HG03354 (cell line): ENCODE results near the gene TMEM256.
"Not testable (repeated sequence)": the region's sequence is repeated elsewhere in the genome, so short reads cannot be mapped to it uniquely, and the experiment has no call there.

Source experiments
- ATAC-seq: cut with Tn5 transposase; IDR thresholded peaks from one replicate; pipeline ENCODE4 v1.9.1; 2021; ENCODE audit warnings: mild to moderate bottlenecking; ENCODE audit not compliant: unreplicated experiment, poor library complexity, severe bottlenecking

Gene TMEM256

GRCh38 chr17:7391307-7391706 lies 12.6 kb downstream of the TMEM256 start:
- no peak for ATAC-seq

- ATAC-seq = no peak
Measured at GRCh38 chr17:7389924-7390910, 13.7 kb downstream of the TMEM256 start.

DNA sequence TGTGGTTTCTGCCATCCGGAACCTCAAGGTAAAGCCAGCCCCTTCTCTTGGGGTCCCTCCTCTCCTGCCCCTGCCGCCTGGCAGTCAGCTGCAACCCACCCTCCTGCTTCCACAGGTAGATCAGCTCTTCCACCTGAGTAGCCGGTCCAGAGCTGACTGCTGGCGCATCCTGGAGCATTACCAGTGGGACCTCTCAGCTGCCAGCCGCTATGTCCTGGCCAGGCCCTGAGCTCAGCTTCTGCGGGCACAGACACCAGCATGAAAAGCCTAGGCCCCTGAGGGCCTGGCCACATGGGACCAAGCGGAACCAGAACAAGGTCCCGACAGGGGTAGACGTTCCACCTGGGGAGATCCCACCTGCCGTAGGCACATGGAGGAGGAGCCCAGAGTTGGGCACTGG lies 15.0 kb downstream of the TMEM256 start:
- no peak for ATAC-seq

DNA sequence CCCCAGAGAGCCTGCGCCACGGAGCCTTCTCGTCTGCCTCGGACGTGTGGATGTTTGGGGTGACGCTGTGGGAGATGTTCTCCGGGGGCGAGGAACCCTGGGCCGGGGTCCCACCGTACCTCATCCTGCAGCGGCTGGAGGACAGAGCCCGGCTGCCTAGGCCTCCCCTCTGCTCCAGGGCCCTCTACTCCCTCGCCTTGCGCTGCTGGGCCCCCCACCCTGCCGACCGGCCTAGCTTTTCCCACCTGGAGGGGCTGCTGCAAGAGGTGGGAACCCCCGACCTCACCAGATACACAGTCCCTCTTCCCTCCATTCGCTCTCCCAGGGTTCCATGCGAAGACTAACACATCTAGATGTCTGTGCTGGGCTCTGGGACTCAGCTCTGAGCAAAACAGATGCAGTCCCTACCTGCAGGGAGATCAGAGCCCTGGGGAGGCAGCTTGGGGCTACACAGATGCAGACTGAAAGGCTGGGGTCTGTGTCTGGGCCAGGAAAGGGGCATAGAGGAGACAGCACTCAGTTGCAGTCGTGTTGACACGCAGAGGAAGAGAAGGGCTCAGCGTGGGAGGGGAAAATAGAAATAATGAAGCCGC lies 19.3 kb downstream of the TMEM256 start:
- no peak for ATAC-seq

- ATAC-seq = no peak
Measured at GRCh38 chr17:7383742-7384488, 20.0 kb downstream of the TMEM256 start.

- no peak for ATAC-seq
Measured at GRCh38 chr17:7383371-7383741, 20.5 kb downstream of the TMEM256 start.

DNA sequence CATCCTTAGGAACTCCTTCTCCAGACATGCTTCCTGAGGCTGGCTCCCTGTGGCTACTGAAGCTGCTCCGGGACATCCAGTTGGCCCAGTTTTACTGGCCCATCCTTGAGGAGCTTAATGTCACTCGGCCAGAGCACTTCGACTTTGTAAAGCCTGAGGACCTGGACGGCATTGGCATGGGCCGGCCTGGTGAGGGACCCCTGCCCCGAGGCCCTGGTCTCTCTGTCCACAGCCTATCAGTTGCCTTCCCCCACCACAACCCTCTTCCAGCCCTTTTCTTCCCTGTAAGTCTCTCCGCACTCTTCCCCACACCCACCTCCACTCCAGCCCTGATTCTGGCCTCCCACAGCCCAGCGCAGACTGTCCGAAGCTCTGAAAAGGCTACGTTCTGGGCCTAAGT lies 21.0 kb downstream of the TMEM256 start:
- ATAC-seq = no peak

DNA sequence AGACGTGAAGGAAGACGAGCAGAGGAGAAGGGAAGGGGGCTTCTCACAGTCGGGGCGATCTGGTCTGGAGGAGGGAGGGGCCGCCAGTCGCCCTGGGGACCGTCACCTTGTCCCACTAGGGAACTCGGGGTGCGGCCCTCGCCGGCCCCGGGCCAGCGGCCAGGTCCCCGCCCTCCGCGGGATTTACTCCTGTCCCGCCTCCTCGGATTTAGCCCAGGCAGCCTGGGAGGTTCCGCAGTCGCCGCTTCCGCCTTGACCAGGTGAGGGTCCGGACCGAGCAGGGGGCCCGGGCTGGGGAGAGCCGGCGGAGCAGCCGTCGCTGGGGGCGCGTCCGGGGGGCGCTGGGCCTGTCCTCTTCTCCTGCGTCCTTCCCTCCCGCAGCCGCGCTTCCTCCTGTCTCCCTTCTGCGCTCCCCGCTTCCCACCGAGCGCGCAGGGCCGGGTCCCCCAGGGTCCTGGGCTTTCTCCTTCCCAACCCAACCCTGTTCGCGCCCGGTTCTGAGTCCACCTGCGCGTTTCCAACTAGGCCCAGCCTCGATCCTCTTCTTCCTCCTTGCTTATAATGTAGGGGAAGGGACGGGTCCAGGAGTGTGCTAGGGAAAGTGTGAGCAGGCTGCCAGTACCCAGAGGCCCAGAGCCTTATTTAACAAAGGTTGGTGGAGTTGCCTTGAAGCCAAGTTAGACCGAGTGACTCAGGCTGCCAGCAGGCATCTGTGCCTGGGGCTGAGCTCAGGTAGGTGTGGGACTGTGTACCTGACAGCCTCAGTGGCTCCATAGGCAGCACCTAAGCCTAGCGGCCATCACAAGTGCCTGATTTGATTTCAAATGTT lies 22.8 kb downstream of the TMEM256 start, which contains the start of gene TNK1:
TSS of gene TNK1 (plus strand) at position 235 of the 829 bp plus-strand sequence. CDS start 1,838 bp downstream, outside the sequence.
- ATAC-seq = no peak

- ATAC-seq = no peak
Measured at GRCh38 chr17:7380321-7380720, 23.6 kb downstream of the TMEM256 start.

DNA sequence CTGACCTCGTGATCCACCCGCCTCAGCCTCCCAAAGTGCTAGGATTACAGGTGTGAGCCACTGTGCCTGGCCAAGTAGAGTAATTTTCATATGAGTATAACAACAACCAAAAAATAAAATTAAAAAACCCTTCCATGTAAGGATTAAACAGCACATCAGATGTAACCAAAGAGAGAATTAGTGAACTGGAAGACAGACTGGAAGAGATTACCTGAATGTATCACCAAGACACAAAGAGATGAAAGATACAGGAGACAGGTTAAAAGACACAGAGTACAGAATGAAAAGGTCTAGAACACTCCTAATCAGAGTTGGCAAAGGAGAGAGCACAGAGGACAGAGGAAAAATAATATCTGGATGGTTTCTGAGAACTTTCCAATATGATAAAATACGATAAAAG lies 24.8 kb downstream of the TMEM256 start:
- no peak for ATAC-seq

DNA sequence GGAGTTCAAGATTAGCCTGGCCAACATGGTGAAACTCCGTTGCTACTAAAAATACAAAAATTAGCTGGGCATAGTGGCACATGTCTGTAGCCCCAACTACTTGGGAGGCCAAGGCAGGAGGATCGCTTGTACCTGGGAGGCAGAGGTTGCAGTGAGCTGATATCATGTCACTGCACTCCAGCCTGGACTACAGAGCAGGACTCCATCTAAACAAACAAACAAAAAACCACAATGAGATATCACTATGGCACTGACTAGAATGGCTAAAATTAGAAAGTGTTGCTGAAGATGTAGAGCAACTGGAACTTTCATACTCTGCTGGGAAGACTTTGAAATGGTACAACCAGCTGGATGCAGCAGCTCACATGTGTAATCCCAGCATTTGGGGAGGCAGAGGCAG lies 29.5 kb downstream of the TMEM256 start:
- no peak for ATAC-seq

- ATAC-seq = no peak
Measured at GRCh38 chr17:7370853-7371252, 33.0 kb downstream of the TMEM256 start.

DNA sequence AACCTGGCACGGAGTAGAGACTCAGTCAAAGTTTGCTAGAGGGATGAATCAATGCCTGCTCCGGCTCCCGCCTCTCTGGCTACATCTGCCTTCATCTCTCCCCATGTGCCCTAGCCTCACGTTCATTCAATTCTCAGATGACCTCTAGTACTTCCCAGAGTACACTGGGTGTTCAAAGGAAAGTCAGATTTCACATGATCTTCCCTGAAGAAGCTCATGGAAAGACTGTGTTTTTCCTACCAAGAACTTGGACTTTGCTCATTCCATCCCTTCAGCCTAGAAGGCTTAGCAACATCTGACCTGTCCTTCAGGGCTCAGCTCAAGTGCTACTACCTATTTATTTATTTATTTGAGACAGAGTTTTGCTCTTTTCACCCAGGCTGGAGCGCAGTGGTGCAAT lies 34.1 kb downstream of the TMEM256 start:
- no peak for ATAC-seq

DNA sequence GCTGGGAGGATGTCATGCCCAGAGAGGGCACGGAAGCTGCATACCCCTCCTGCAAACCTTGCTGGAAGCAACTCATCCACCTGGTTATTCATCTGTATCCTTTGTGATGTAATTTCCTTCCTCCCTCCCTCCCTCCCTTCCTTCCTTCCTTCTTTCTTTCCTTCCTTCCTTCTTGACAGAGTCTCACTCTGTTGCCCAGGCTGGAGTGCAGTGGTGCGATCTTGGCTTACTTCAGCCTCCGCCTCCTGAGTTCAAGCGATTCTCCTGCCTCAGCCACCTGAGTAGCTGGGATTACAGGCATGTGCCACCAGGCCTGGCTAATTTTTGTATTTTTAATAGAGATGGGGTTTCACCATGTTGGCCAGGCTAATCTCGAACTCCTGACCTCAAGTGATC lies 35.3 kb downstream of the TMEM256 start:
- ATAC-seq = not testable (repeated sequence)

DNA sequence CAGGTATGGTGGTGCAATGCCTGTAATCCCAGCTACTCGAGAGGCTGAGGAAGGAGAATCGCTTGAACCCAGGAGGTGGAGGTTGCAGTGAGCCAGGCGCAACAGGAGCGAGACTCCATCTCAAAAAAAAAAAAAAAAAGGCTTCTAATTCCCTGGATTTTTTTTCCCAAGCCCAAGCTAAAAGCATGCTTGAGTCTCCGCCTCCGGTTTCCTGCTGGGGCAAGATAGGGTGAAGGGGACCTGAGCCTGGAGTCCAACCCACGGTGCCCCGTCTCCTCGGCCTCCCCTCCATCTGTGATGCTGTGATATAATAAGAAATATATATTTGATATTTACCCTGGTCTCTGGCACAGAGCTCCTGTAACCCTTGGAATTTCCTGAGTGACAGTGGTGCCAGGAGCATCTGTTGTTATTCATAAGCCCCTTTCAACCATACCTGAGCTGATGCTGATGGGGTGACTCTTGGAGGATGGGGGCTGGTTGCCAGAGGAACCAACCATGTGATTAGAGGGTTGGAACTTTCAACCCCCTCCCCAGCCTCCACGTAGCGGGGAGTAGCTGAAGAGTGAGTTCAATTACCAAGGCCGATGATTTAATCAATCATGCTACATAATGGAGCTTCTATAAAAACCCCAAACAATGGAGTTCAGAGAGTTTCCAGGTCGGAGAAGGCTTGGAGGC lies 35.8 kb downstream of the TMEM256 start:
- ATAC-seq = no peak

GRCh38 chr17:7367083-7367482 lies 36.8 kb downstream of the TMEM256 start:
- no peak for ATAC-seq

GRCh38 chr17:7365963-7366362 lies 37.9 kb downstream of the TMEM256 start:
- ATAC-seq = not testable (repeated sequence)

GRCh38 chr17:7363311-7363710 lies 40.6 kb downstream of the TMEM256 start:
- ATAC-seq = no peak

GRCh38 chr17:7361906-7362305 lies 42.0 kb downstream of the TMEM256 start:
- no peak for ATAC-seq
